HepG2 (cell line): Measurements from ENCODE around the gene GRAMD1B. TPM values are rescaled to one million over a fixed set of nuclear protein-coding genes. Genes with fewer than 3 reads are reported as not detected.

ENCODE experiments used
- ATAC-seq: fragments of 200-7000 bp; cut with Tn5 transposase; 3 replicates; pipeline ENCODE4 v1.9.1; 2020; ENCODE audit warnings: mild to moderate bottlenecking, moderate library complexity
- BruUV-seq: library from RNA; stranded (reverse); fragments of 400-500 nt; replicated peaks from 2 replicates; lab custom pipeline; 2021; lab: Mats Ljungman, UMichigan
- CTCF ChIA-PET: fragments of 300-600 bp; formaldehyde crosslinking; extraction: SDS; loops from one replicate; lab custom pipeline; 2021; ENCODE audit warnings: low total read pairs, inconsistent platforms, low intra/inter-chr PET ratio; lab: Yijun Ruan, JAX
- POLR2A ChIA-PET: fragments of 350-600 bp; sonication (Branson Sonifier 250); formaldehyde crosslinking; loops from one replicate; lab custom pipeline; 2020; ENCODE audit warnings: antibody characterized with exemption, inconsistent platforms; lab: Yijun Ruan, JAX
- DNase-seq: peaks from one replicate; pipeline ENCODE4 v3.0.0-alpha.2; 2015; ENCODE audit warnings: low spot score
- FAIRE-seq: peaks from 3 replicates; lab custom pipeline; 2011; peaks lifted over from hg19 to GRCh38; lab: Jason Lieb, UNC
- H2AFZ ChIP-seq: one replicate; pipeline ENCODE4 v1.6.1; 2011; ENCODE audit warnings: low read length, inconsistent platforms
- H3K27ac ChIP-seq: fragments of 300-600 bp; 3 replicates; pipeline ENCODE4 v1.8.0; 2011; ENCODE audit warnings: mixed run types, mild to moderate bottlenecking, mixed read lengths, low read length, inconsistent platforms; ENCODE audit not compliant: insufficient read depth; ENCODE audit errors: extremely low read length
- H3K27me3 ChIP-seq, 2 experiments: fragments of 200-600 bp in 1 of 2; 2 replicates in 1 of 2; 3 replicates in 1 of 2; pipeline versions ENCODE4 v1.6.0 to v1.8.0; 2011; ENCODE audit warnings: low read length in 2 of 2, mild to moderate bottlenecking in 2 of 2, moderate library complexity in 2 of 2, inconsistent platforms in 1 of 2; ENCODE audit not compliant: insufficient read depth in 2 of 2, control insufficient read depth in 1 of 2
- H3K36me3 ChIP-seq, 2 experiments: fragments of 200-600 bp in 1 of 2; replicated peaks in 1 of 2; 2 replicates in 1 of 2; 3 replicates in 1 of 2; pipeline versions ENCODE4 v1.5.1 to v1.8.0; 2011; ENCODE audit warnings: low read length in 2 of 2, inconsistent platforms in 1 of 2; ENCODE audit not compliant: insufficient read depth in 2 of 2, control insufficient read depth in 1 of 2
- H3K4me1 ChIP-seq: 2 replicates; pipeline ENCODE4 v1.5.1; 2012; ENCODE audit warnings: low read length, inconsistent platforms; ENCODE audit not compliant: insufficient read depth
- H3K4me2 ChIP-seq: 2 replicates; pipeline ENCODE4 v1.6.0; 2011; ENCODE audit warnings: low read depth, low read length, inconsistent platforms
- H3K4me3 ChIP-seq, 3 experiments: fragments of 200-600 bp in 1 of 3; sonication (generic), shearing (Covaris generic) in 1 of 3; replicated peaks in 1 of 3; 2 replicates each; pipeline ENCODE4 v1.5.1; 2011 to 2016; ENCODE audit warnings: low read length in 3 of 3, inconsistent platforms in 2 of 3, low read depth in 2 of 3, mild to moderate bottlenecking in 2 of 3, control low read depth in 1 of 3, mixed read lengths in 1 of 3; ENCODE audit not compliant: insufficient read depth in 1 of 3
- H3K79me2 ChIP-seq: one replicate; pipeline ENCODE4 v1.6.1; 2011; ENCODE audit warnings: low read length, inconsistent platforms; ENCODE audit not compliant: insufficient read depth
- H3K9ac ChIP-seq: 2 replicates; pipeline ENCODE4 v1.6.0; 2011; ENCODE audit warnings: mild to moderate bottlenecking, low read depth, low read length, inconsistent platforms; ENCODE audit not compliant: insufficient read depth
- H3K9me3 ChIP-seq: 2 replicates; pipeline ENCODE4 v1.5.1; 2012; ENCODE audit warnings: mild to moderate bottlenecking, low read length
- H4K20me1 ChIP-seq: 2 replicates; pipeline ENCODE4 v1.6.0; 2011; ENCODE audit warnings: inconsistent platforms, mild to moderate bottlenecking, low read length, moderate library complexity; ENCODE audit not compliant: insufficient read depth
- ARNT ChIP-seq: fragments of 450-650 bp; IDR thresholded peaks from 2 replicates; pipeline ENCODE4 v1.6.1; 2017
- ATAD3A ChIP-seq: sonication (generic); formaldehyde crosslinking; IDR thresholded peaks from 2 replicates; pipeline ENCODE4 v1.4.0; 2020; ENCODE audit warnings: missing genetic modification reagents
- CREBL2 ChIP-seq: sonication (generic); formaldehyde crosslinking; IDR thresholded peaks from 2 replicates; pipeline ENCODE4 v1.8.1; 2023; ENCODE audit warnings: missing genetic modification reagents, mild to moderate bottlenecking, borderline replicate concordance
- EP300 ChIP-seq, 3 experiments: sonication (generic) in 1 of 3; formaldehyde crosslinking in 1 of 3; IDR thresholded peaks; 2 replicates each; pipeline versions ENCODE4 v1.5.1 to v1.6.1; 2011 to 2020; ENCODE audit warnings: low read depth in 2 of 3, low read length in 2 of 3, borderline replicate concordance in 1 of 3, improper control_type of control experiment in 1 of 3, mild to moderate bottlenecking in 1 of 3, missing genetic modification reagents in 1 of 3, moderate library complexity in 1 of 3
- GLI4 ChIP-seq: sonication (generic); formaldehyde crosslinking; IDR thresholded peaks from 2 replicates; pipeline ENCODE4 v1.5.1; 2020; ENCODE audit warnings: missing genetic modification reagents, mild to moderate bottlenecking, moderate library complexity, borderline replicate concordance
- HOXA9 ChIP-seq: sonication (generic); formaldehyde crosslinking; IDR thresholded peaks from 2 replicates; pipeline ENCODE4 v1.8.1; 2022; ENCODE audit warnings: missing genetic modification reagents, mild to moderate bottlenecking, moderate library complexity, borderline replicate concordance
- MED13 ChIP-seq: sonication (generic); formaldehyde crosslinking; IDR thresholded peaks from 2 replicates; pipeline ENCODE4 v1.5.0; 2020; ENCODE audit warnings: missing genetic modification reagents
- NCOA1 ChIP-seq: sonication (generic); formaldehyde crosslinking; IDR thresholded peaks from 2 replicates; pipeline ENCODE4 v1.9.0; 2021; ENCODE audit warnings: missing genetic modification reagents
- NR3C1 ChIP-seq: sonication (generic); formaldehyde crosslinking; IDR thresholded peaks from 2 replicates; pipeline ENCODE4 v1.4.0; 2020; ENCODE audit warnings: missing genetic modification reagents
- PRPF4 ChIP-seq: fragments of 200-400 bp; formaldehyde crosslinking; IDR thresholded peaks from 2 replicates; pipeline ENCODE4 v1.6.1; 2016; ENCODE audit warnings: low read length, low read depth; ENCODE audit not compliant: poor library complexity, severe bottlenecking
- RELA ChIP-seq: sonication (generic); formaldehyde crosslinking; IDR thresholded peaks from 2 replicates; pipeline ENCODE4 v1.4.0; 2020; ENCODE audit warnings: missing genetic modification reagents
- SAFB2 ChIP-seq: sonication (generic); formaldehyde crosslinking; IDR thresholded peaks from 2 replicates; pipeline ENCODE4 v1.5.1; 2020; ENCODE audit warnings: missing genetic modification reagents, low read depth, mild to moderate bottlenecking, borderline replicate concordance
- SMAD3 ChIP-seq: sonication (generic); formaldehyde crosslinking; IDR thresholded peaks from 2 replicates; pipeline ENCODE4 v1.4.0; 2020; ENCODE audit warnings: missing genetic modification reagents
- SP2 ChIP-seq: sonication (generic); formaldehyde crosslinking; IDR thresholded peaks from 2 replicates; pipeline ENCODE4 v1.5.1; 2020; ENCODE audit warnings: mild to moderate bottlenecking, missing genetic modification reagents
- XRCC5 ChIP-seq: fragments of 200-400 bp; formaldehyde crosslinking; optimal IDR thresholded peaks from 2 replicates; pipeline ENCODE3; 2017; ENCODE audit warnings: mild to moderate bottlenecking, low read length
- YEATS4 ChIP-seq: sonication (generic); formaldehyde crosslinking; IDR thresholded peaks from 2 replicates; pipeline ENCODE4 v1.4.0; 2020; ENCODE audit warnings: missing genetic modification reagents, borderline replicate concordance
- ZBTB1 ChIP-seq: sonication (generic); formaldehyde crosslinking; IDR thresholded peaks from 2 replicates; pipeline ENCODE4 v1.4.0; 2020; ENCODE audit warnings: missing genetic modification reagents, borderline replicate concordance
- ZNF350 ChIP-seq: sonication (generic); formaldehyde crosslinking; IDR thresholded peaks from 2 replicates; pipeline ENCODE4 v1.4.0; 2020; ENCODE audit warnings: mild to moderate bottlenecking, low read depth, missing genetic modification reagents, borderline replicate concordance
- ZNF549 ChIP-seq: sonication (generic); formaldehyde crosslinking; IDR thresholded peaks from 2 replicates; pipeline ENCODE4 v1.5.0; 2020; ENCODE audit warnings: missing genetic modification reagents
- ZNF644 ChIP-seq: IDR thresholded peaks from 2 replicates; pipeline ENCODE4 v1.6.1; 2016; ENCODE audit warnings: low read depth
- ZNF660 ChIP-seq: sonication (generic); formaldehyde crosslinking; IDR thresholded peaks from 2 replicates; pipeline ENCODE4 v1.5.1; 2020; ENCODE audit warnings: mild to moderate bottlenecking, low read depth, missing genetic modification reagents, borderline replicate concordance
- WGBS: methylation state at CpG from one replicate; pipeline ENCODE4 v1.1.6; 2017; ENCODE audit warnings: low lambda C conversion rate; 5-methylcytosine and 5-hydroxymethylcytosine counted together
- in situ Hi-C: cut with HindIII; loops from 2 replicates; pipeline ENCODE4 v1.10.0; 2017; ENCODE audit warnings: low pct_unique_long_range_greater_than_20kb; ENCODE audit not compliant: extremely low pct_ligation_motif_present
- intact Hi-C: fragments of 100-400 bp; cut with micrococcal nuclease; formaldehyde crosslinking; loops from one replicate; pipeline ENCODE4 v1.10.0; 2022; ENCODE audit not compliant: unreplicated experiment
- polyA plus RNA-seq, 8 experiments: library from polyadenylated mRNA; depleted of rRNA in 3 of 8; stranded (reverse) in 7 of 8; unstranded in 1 of 8; fragments of >200 nt; fragmentation: Illumina TruSeq in 4 of 8; extraction: Trizol in 4 of 8; gene quantifications; 2 replicates each; pipeline versions ENCODE4 v1.2.1 to v1.2.3, GENCODE V29; 2011 to 2016; ENCODE audit warnings: low read depth in 4 of 8, missing spikeins in 1 of 8, mixed read lengths in 1 of 8; ENCODE audit not compliant: insufficient read depth in 1 of 8
- total RNA-seq, 5 experiments: library from RNA; depleted of rRNA; stranded (reverse); fragments of >200 nt; fragmentation: Illumina TruSeq; extraction: Trizol; gene quantifications; 2 replicates each; pipeline ENCODE4 v1.2.3, GENCODE V29; 2016; ENCODE audit warnings: low read depth in 1 of 5
- TF ChIP-seq, protein P1 (sequence below): sonication (generic); formaldehyde crosslinking; IDR thresholded peaks from 2 replicates; pipeline ENCODE4 v1.8.1; 2023; ENCODE audit warnings: mild to moderate bottlenecking, missing genetic modification reagents, borderline replicate concordance

GRAMD1B gene
- total and polyA plus RNA-seq, 2 of the 13 experiments (the other 11 are each of a cell fraction or from before 2014, with no cell fraction given), result 0.12 TPM; not detected in 1

DNA sequence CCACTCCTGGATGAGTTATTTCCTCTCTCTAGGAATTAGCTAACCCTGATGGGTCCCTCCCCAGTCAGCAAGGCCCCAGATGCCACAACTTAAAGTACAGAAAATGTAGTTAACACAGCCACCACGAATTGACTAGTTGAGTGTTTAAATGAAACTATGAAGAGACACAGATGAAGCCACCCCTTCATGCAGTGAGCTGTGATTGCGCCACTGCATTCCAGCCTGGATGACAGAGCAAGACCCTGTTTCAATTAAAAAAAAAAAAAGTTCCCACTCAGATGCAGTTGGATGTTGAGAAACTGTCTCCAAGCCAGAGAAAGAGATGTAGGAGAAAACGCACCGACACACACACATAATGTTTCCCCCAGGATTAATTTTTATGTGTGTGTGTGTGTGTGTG, 171.1 kb downstream of the GRAMD1B start:
- CTCF ChIA-PET, result no interaction called here
- TF ChIP-seq GLI4 (CRISPR knock-in tag) (no peak), HOXA9 (CRISPR knock-in tag) (no peak), ZBTB1 (CRISPR knock-in tag) (no peak), ATAD3A (CRISPR knock-in tag) (no peak), NCOA1 (CRISPR knock-in tag) (no peak), ARNT (no peak), ZNF549 (CRISPR knock-in tag) (no peak), MED13 (no peak), ZNF660 (CRISPR knock-in tag) (no peak)
- H2AFZ ChIP-seq, result no peak overlapping the region
- intact Hi-C loops, result no loop called here
- FAIRE-seq (no peak), ATAC-seq (no peak), DNase-seq (no peak)
- no peaks in the 10 kb centered on the region for H3K4me1 ChIP-seq
- no peaks in the 10 kb centered on the region for H3K27me3 ChIP-seq
- POLR2A ChIA-PET, result no interaction called here
- no peak overlapping the region for H3K4me2 ChIP-seq
- H3K9ac ChIP-seq, result no peak overlapping the region
- in situ Hi-C loops, result no loop called here
- H3K79me2 ChIP-seq, result no peaks in the 10 kb centered on the region
- no TSS peak for BruUV-seq
- WGBS, result 70% methylated on average over 4 of the region's 4 CpGs
- no peaks in the 10 kb centered on the region for H3K9me3 ChIP-seq
- H3K27ac ChIP-seq, result no peak overlapping the region
- no peaks in the 10 kb centered on the region for H4K20me1 ChIP-seq
- H3K36me3 ChIP-seq, result no peaks in the 10 kb centered on the region
- no peak overlapping the region for H3K4me3 ChIP-seq

DNA sequence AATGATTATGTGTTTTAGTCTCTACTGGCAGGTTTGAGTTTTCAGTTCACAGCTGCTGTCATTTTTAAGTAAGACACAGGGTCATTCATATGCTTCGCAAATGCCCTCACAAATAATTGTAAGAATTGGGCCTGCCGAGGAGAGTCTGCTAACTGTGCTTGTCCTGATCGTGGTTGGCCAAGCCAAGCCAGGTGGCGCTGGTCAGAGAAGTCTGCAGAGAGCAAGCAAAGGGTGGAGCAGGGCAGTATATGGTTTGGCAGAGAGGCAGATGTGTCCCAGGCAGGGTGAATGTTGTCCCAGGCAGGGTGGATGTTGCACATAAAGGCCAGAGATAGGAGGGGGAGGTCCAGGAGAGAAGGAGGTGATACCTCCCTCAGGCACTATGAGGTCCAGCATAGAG, 171.7 kb downstream of the GRAMD1B start:
- ATAC-seq, result no peak
- in situ Hi-C loops (no loop called here), intact Hi-C loops (no loop called here)
- H3K4me1 ChIP-seq, result no peaks in the 10 kb centered on the region
- no TSS peak for BruUV-seq
- ChIA-PET CTCF (no interaction called here), POLR2A (no interaction called here)
- no peaks in the 10 kb centered on the region for H4K20me1 ChIP-seq
- no peak for FAIRE-seq
- H2AFZ ChIP-seq, result no peak overlapping the region
- H3K4me3 ChIP-seq, result no peak overlapping the region
- H3K9ac ChIP-seq, result no peak overlapping the region
- no peak for DNase-seq
- no peaks in the 10 kb centered on the region for H3K36me3 ChIP-seq
- WGBS, result 89% methylated on average over 4 of the region's 4 CpGs
- H3K9me3 ChIP-seq, result no peaks in the 10 kb centered on the region
- no peak overlapping the region for H3K4me2 ChIP-seq
- H3K27ac ChIP-seq, result no peak overlapping the region
- no peaks in the 10 kb centered on the region for H3K27me3 ChIP-seq
- no peaks in the 10 kb centered on the region for H3K79me2 ChIP-seq
- TF ChIP-seq, protein P1, sequence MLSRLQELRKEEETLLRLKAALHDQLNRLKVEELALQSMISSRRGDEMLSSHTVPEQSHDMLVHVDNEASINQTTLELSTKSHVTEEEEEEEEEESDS (CRISPR knock-in tag), result no peak
- no peak for TF ChIP-seq CREBL2 (CRISPR knock-in tag)
- no peak for TF ChIP-seq ZNF644 (CRISPR knock-in tag)
- no peak for TF ChIP-seq YEATS4 (CRISPR knock-in tag)
- TF ChIP-seq SP2 (CRISPR knock-in tag), result no peak
- TF ChIP-seq SMAD3 (CRISPR knock-in tag), result no peak
- no peak for TF ChIP-seq NR3C1 (CRISPR knock-in tag)
- TF ChIP-seq XRCC5, result no peak
- no peak for TF ChIP-seq EP300 (IDR thresholded peaks at IDR 0.05; ENCODE audit: low read depth in 2 of 2, low read length in 2 of 2)
- TF ChIP-seq EP300 (CRISPR knock-in tag; IDR thresholded peaks at IDR 0.05; ENCODE audit: borderline replicate concordance), result no peak
- no peak for TF ChIP-seq PRPF4
- TF ChIP-seq ZNF350 (CRISPR knock-in tag), result no peak
- TF ChIP-seq SAFB2 (CRISPR knock-in tag), result no peak
- TF ChIP-seq RELA, result no peak
